ENCODE data around the gene CD226. TPM values are rescaled to one million over a fixed set of nuclear protein-coding genes. Genes with fewer than 3 reads are reported as not detected.

CD226 gene
- total and polyA plus RNA-seq, 2 of the 13 experiments (the other 11 are each of a cell fraction or from before 2014, with no cell fraction given) = 0.13 to 0.77 TPM

DNA sequence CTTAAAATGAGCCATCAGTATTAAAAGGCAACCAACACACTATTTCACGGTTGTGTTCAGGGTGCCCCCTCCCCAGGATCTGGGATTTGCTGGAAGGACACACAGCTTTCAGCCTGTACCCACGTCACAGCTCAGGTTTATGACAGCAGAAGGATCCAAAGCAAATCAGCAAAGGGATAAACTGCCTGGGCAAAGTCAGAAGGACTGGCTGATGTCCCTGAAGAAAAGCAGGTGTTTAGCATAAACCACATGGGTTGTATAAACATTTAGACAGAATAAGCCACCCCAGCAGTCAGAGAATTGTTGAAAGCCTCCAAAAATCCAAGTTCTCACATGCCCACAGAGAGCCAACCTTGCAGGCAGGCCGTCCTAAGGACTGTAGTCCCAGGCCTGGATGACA is 63.9 kb downstream of the CD226 start:
- H2AFZ ChIP-seq (ENCODE audit: low read length) = no peak overlapping the region
- WGBS (ENCODE audit: low lambda C conversion rate) = 49% methylated on average over 3 of the region's 3 CpGs
- ChIA-PET CTCF (ENCODE audit: low intra/inter-chr PET ratio, low total read pairs) (no interaction called here), POLR2A (no interaction called here)
- ATAC-seq (no peak), FAIRE-seq (no peak), DNase-seq (ENCODE audit: low spot score) (no peak)
- no TSS peak for BruUV-seq (replicated peaks)
- no peak overlapping the region for H3K9ac ChIP-seq (ENCODE audit: insufficient read depth, low read depth, low read length)
- TF ChIP-seq, protein P1, sequence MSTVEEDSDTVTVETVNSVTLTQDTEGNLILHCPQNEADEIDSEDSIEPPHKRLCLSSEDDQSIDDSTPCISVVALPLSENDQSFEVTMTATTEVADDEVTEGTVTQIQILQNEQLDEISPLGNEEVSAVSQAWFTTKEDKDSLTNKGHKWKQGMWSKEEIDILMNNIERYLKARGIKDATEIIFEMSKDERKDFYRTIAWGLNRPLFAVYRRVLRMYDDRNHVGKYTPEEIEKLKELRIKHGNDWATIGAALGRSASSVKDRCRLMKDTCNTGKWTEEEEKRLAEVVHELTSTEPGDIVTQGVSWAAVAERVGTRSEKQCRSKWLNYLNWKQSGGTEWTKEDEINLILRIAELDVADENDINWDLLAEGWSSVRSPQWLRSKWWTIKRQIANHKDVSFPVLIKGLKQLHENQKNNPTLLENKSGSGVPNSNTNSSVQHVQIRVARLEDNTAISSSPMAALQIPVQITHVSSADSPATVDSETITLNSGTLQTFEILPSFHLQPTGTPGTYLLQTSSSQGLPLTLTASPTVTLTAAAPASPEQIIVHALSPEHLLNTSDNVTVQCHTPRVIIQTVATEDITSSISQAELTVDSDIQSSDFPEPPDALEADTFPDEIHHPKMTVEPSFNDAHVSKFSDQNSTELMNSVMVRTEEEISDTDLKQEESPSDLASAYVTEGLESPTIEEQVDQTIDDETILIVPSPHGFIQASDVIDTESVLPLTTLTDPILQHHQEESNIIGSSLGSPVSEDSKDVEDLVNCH (CRISPR knock-in tag; IDR thresholded peaks at IDR 0.05) = no peak
- TF ChIP-seq, protein P2, sequence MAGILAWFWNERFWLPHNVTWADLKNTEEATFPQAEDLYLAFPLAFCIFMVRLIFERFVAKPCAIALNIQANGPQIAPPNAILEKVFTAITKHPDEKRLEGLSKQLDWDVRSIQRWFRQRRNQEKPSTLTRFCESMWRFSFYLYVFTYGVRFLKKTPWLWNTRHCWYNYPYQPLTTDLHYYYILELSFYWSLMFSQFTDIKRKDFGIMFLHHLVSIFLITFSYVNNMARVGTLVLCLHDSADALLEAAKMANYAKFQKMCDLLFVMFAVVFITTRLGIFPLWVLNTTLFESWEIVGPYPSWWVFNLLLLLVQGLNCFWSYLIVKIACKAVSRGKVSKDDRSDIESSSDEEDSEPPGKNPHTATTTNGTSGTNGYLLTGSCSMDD (CRISPR knock-in tag; IDR thresholded peaks at IDR 0.05) = no peak
- TF ChIP-seq HDAC1 (CRISPR knock-in tag; IDR thresholded peaks at IDR 0.05) (no peak), FOXC1 (CRISPR knock-in tag; IDR thresholded peaks at IDR 0.05; ENCODE audit: borderline replicate concordance) (no peak), SP5 (CRISPR knock-in tag; IDR thresholded peaks at IDR 0.05; ENCODE audit: borderline replicate concordance, low read depth) (no peak), ZNF703 (CRISPR knock-in tag; IDR thresholded peaks at IDR 0.05; ENCODE audit: borderline replicate concordance) (no peak), PRPF4 (IDR thresholded peaks at IDR 0.05; ENCODE audit: low read depth, low read length, poor library complexity, severe bottlenecking) (no peak), SP1 (IDR thresholded peaks at IDR 0.05) (no peak), SP1 (CRISPR knock-in tag; IDR thresholded peaks at IDR 0.05) (no peak), ZNF891 (CRISPR knock-in tag; IDR thresholded peaks at IDR 0.05) (no peak), ZNF788 (CRISPR knock-in tag; IDR thresholded peaks at IDR 0.05; ENCODE audit: borderline replicate concordance) (no peak), ZC3H4 (CRISPR knock-in tag; IDR thresholded peaks at IDR 0.05; ENCODE audit: borderline replicate concordance) (no peak), MEIS1 (CRISPR knock-in tag; IDR thresholded peaks at IDR 0.05; ENCODE audit: borderline replicate concordance) (no peak), ZNF12 (CRISPR knock-in tag; IDR thresholded peaks at IDR 0.05) (no peak), LCORL (IDR thresholded peaks at IDR 0.05) (no peak), LCORL (CRISPR knock-in tag; IDR thresholded peaks at IDR 0.05) (no peak), ZIK1 (CRISPR knock-in tag; IDR thresholded peaks at IDR 0.05; ENCODE audit: borderline replicate concordance, low read depth) (no peak)
- TF ChIP-seq, protein P3, sequence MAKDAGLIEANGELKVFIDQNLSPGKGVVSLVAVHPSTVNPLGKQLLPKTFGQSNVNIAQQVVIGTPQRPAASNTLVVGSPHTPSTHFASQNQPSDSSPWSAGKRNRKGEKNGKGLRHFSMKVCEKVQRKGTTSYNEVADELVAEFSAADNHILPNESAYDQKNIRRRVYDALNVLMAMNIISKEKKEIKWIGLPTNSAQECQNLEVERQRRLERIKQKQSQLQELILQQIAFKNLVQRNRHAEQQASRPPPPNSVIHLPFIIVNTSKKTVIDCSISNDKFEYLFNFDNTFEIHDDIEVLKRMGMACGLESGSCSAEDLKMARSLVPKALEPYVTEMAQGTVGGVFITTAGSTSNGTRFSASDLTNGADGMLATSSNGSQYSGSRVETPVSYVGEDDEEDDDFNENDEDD (CRISPR knock-in tag; IDR thresholded peaks at IDR 0.05; ENCODE audit: borderline replicate concordance) = no peak
- TF ChIP-seq, protein P4, sequence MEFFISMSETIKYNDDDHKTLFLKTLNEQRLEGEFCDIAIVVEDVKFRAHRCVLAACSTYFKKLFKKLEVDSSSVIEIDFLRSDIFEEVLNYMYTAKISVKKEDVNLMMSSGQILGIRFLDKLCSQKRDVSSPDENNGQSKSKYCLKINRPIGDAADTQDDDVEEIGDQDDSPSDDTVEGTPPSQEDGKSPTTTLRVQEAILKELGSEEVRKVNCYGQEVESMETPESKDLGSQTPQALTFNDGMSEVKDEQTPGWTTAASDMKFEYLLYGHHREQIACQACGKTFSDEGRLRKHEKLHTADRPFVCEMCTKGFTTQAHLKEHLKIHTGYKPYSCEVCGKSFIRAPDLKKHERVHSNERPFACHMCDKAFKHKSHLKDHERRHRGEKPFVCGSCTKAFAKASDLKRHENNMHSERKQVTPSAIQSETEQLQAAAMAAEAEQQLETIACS (CRISPR knock-in tag; IDR thresholded peaks at IDR 0.05) = no peak
- TF ChIP-seq, protein P5, sequence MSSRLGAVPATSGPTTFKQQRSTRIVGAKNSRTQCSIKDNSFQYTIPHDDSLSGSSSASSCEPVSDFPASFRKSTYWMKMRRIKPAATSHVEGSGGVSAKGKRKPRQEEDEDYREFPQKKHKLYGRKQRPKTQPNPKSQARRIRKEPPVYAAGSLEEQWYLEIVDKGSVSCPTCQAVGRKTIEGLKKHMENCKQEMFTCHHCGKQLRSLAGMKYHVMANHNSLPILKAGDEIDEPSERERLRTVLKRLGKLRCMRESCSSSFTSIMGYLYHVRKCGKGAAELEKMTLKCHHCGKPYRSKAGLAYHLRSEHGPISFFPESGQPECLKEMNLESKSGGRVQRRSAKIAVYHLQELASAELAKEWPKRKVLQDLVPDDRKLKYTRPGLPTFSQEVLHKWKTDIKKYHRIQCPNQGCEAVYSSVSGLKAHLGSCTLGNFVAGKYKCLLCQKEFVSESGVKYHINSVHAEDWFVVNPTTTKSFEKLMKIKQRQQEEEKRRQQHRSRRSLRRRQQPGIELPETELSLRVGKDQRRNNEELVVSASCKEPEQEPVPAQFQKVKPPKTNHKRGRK (CRISPR knock-in tag; IDR thresholded peaks at IDR 0.05) = no peak
- no peaks in the 10 kb centered on the region for H3K9me3 ChIP-seq (ENCODE audit: low read length)
- no peaks in the 10 kb centered on the region for H3K27me3 ChIP-seq (ENCODE audit: control insufficient read depth in 1 of 2, insufficient read depth in 2 of 2, low read length in 2 of 2)
- intact Hi-C loops (cut with micrococcal nuclease; ENCODE audit: unreplicated experiment) = no loop called here
- in situ Hi-C loops (cut with HindIII; ENCODE audit: extremely low pct_ligation_motif_present, low pct_unique_long_range_greater_than_20kb) = no loop called here
- no peak overlapping the region for H3K4me3 ChIP-seq (replicated peaks in 1 of 3; ENCODE audit: insufficient read depth in 1 of 3, low read depth in 2 of 3, low read length in 3 of 3)
- no peaks in the 10 kb centered on the region for H3K79me2 ChIP-seq (ENCODE audit: insufficient read depth, low read length)
- peaks cover 13% of the 10 kb centered on the region for H3K4me1 ChIP-seq (ENCODE audit: insufficient read depth, low read length)
- no peaks in the 10 kb centered on the region for H4K20me1 ChIP-seq (ENCODE audit: insufficient read depth, low read length)
- no peak overlapping the region for H3K27ac ChIP-seq (ENCODE audit: extremely low read length, insufficient read depth, low read length)
- H3K4me2 ChIP-seq (ENCODE audit: low read depth, low read length) = no peak overlapping the region
- H3K36me3 ChIP-seq (replicated peaks in 1 of 2; ENCODE audit: control insufficient read depth in 1 of 2, insufficient read depth in 2 of 2, low read length in 2 of 2) = no peaks in the 10 kb centered on the region
